Heart left ventricle (tissue), 13 donors: ENCODE data around the gene EXOSC5.

Experiments
- CTCF ChIP-seq, 12 donors: fragments of 200-600 bp; sonication (generic) in 4 of 12; IDR thresholded peaks; one replicate each; pipeline versions ENCODE4 v1.5.0 to v1.8.0; 2018 to 2022; ENCODE audit warnings: antibody characterized with exemption in 12 of 12, mild to moderate bottlenecking in 5 of 12
- POLR2A ChIP-seq, 2 donors: fragments of 450-650 bp; IDR thresholded peaks; one replicate each; pipeline ENCODE4 v1.6.1; 2017; ENCODE audit warnings: antibody characterized with exemption in 2 of 2, mild to moderate bottlenecking in 2 of 2, moderate library complexity in 2 of 2
- donor health status: ischemic (EF 13 %, LVEDD 7.1; RV severe dilation, severe dysfunction).
- donor health status: DM: no; HTN: yes; CAD: no.
- donor health status: DM: no; HTN: no; CAD: no.
- donor health status: ischemic (EF 25% LVEDD 6.9; RV normal size, moderate dysfunction).
- donor health status: ischemic (EF 25% LVEDD 5.7; RV mildly dilated, moderate dysfunction).
- donor health status: ischemic (EF 35%, LVEDD 5.7; RV mildly dilated, moderate dysfunction).
- donor health status: nonischemic (EF 11% LVEDD 7.7; RV severe dilation, severe dysfunction).
- donor health status: DM: yes; HTN: yes; CAD: no.
- donor health status: PGD.
- donor health status: ischemic (EF 29% LVEDD 5.4; RV normal size, mild dysfunction).
- donor health status: nonischemic (EF 23%, LVEDD 6.1; RV moderate dilation, normal function).

- TF ChIP-seq CTCF (IDR thresholded peaks at IDR 0.05) (no peak), POLR2A (IDR thresholded peaks at IDR 0.05) (no peak)
Measured at GRCh38 chr19:41369769-41370168, 27.4 kb downstream of the EXOSC5 start.
